GM23248 (cell line): ENCODE data around the gene NTNG1.

ENCODE experiments used
- EZH2 ChIP-seq: fragments of 200-600 bp; sonication (generic); IDR thresholded peaks from 2 replicates; pipeline ENCODE4 v1.6.1; 2018; ENCODE audit warnings: antibody characterized with exemption, mild to moderate bottlenecking; ENCODE audit not compliant: insufficient read depth, poor library complexity, severe bottlenecking
- EZH2phosphoT487 ChIP-seq: fragments of 200-600 bp; sonication (generic); IDR thresholded peaks from 2 replicates; pipeline ENCODE4 v1.6.1; 2018; ENCODE audit warnings: antibody characterized with exemption, moderate library complexity, mild to moderate bottlenecking, low read depth; ENCODE audit not compliant: insufficient read depth

- TF ChIP-seq EZH2 (no peak), EZH2phosphoT487 (no peak)
Observed at GRCh38 chr1:107286125-107286524, 145.3 kb downstream of the NTNG1 start.
